IMR-90 (cell line): ENCODE results near the gene DUSP22. TPM values are rescaled to one million over a fixed set of nuclear protein-coding genes. Genes with fewer than 3 reads are reported as not detected.

Experiments
- ATAC-seq: fragments of 200-7000 bp; cut with Tn5 transposase; 2 replicates; pipeline ENCODE4 v1.9.1; 2020; ENCODE audit warnings: low read depth, mild to moderate bottlenecking, moderate library complexity
- BruUV-seq: library from RNA; stranded (reverse); fragments of 400-500 nt; replicated peaks from 2 replicates; lab custom pipeline; 2021; lab: Mats Ljungman, UMichigan
- CTCF ChIA-PET: fragments of 300-600 bp; formaldehyde crosslinking; extraction: SDS; loops from one replicate; lab custom pipeline; 2021; ENCODE audit warnings: antibody characterized with exemption; lab: Yijun Ruan, JAX
- POLR2A ChIA-PET: fragments of 300-600 bp; sonication (Branson Sonifier 250); formaldehyde crosslinking; loops from one replicate; lab custom pipeline; 2022; ENCODE audit warnings: antibody characterized with exemption; ENCODE audit not compliant: unreplicated experiment; lab: Charles Lee
- DNase-seq: peaks from one replicate; pipeline ENCODE4 v3.0.0; 2013
- H2AFZ ChIP-seq: replicated peaks from 2 replicates; pipeline ENCODE3; 2013; ENCODE audit warnings: low read length, mild to moderate bottlenecking; ENCODE audit not compliant: poor library complexity
- H2AK5ac ChIP-seq: 2 replicates; pipeline ENCODE4 v1.6.1; 2013; ENCODE audit warnings: low read depth, low read length, inconsistent platforms
- H2AK9ac ChIP-seq: replicated peaks from 2 replicates; pipeline ENCODE3; 2013; ENCODE audit warnings: mild to moderate bottlenecking, low read depth, low read length, moderate library complexity; ENCODE audit not compliant: poor library complexity
- H2BK120ac ChIP-seq: 2 replicates; pipeline ENCODE4 v1.6.1; 2013; ENCODE audit warnings: low read depth, low read length, inconsistent platforms
- H2BK15ac ChIP-seq: 3 replicates; pipeline ENCODE4 v1.6.1; 2013; ENCODE audit warnings: low read depth, low read length, inconsistent platforms
- H2BK20ac ChIP-seq: 2 replicates; pipeline ENCODE4 v1.6.1; 2013; ENCODE audit warnings: low read depth, mild to moderate bottlenecking, inconsistent platforms, low read length, moderate library complexity
- H2BK5ac ChIP-seq: 2 replicates; pipeline ENCODE4 v1.6.1; 2013; ENCODE audit warnings: mild to moderate bottlenecking, low read depth, low read length, inconsistent platforms; ENCODE audit not compliant: poor library complexity, severe bottlenecking
- H3K14ac ChIP-seq: replicated peaks from 2 replicates; pipeline ENCODE4 v1.6.1; 2013; ENCODE audit warnings: low read depth, low read length, inconsistent platforms
- H3K18ac ChIP-seq: 2 replicates; pipeline ENCODE4 v1.6.1; 2013; ENCODE audit warnings: low read depth, low read length, control low read depth
- H3K23ac ChIP-seq: 2 replicates; pipeline ENCODE4 v1.6.1; 2013; ENCODE audit warnings: low read depth, low read length, inconsistent platforms
- H3K27ac ChIP-seq: 2 replicates; pipeline ENCODE4 v1.5.1; 2013; ENCODE audit warnings: mild to moderate bottlenecking, control low read depth, low read length; ENCODE audit not compliant: insufficient read depth
- H3K27me3 ChIP-seq: 2 replicates; pipeline ENCODE4 v1.6.1; 2013; ENCODE audit warnings: low read length; ENCODE audit not compliant: control insufficient read depth, insufficient read depth
- H3K36me3 ChIP-seq: 2 replicates; pipeline ENCODE4 v1.6.1; 2013; ENCODE audit warnings: low read length, mixed read lengths; ENCODE audit not compliant: control insufficient read depth, insufficient read depth
- H3K4ac ChIP-seq: 2 replicates; pipeline ENCODE4 v1.6.1; 2013; ENCODE audit warnings: low read depth, low read length, inconsistent platforms
- H3K4me1 ChIP-seq: 2 replicates; pipeline ENCODE4 v1.6.1; 2013; ENCODE audit warnings: low read length, mixed read lengths; ENCODE audit not compliant: control insufficient read depth, insufficient read depth
- H3K4me2 ChIP-seq: 2 replicates; pipeline ENCODE4 v1.6.1; 2013; ENCODE audit warnings: low read depth, mild to moderate bottlenecking, control low read depth, low read length, moderate library complexity
- H3K4me3 ChIP-seq: 2 replicates; pipeline ENCODE4 v1.5.1; 2013; ENCODE audit warnings: low read depth, mild to moderate bottlenecking, control low read depth, low read length, moderate library complexity; ENCODE audit not compliant: insufficient read depth
- H3K56ac ChIP-seq: 2 replicates; pipeline ENCODE4 v1.6.1; 2013; ENCODE audit warnings: low read length, inconsistent platforms; ENCODE audit not compliant: insufficient read depth; ENCODE audit errors: extremely low read depth
- H3K79me1 ChIP-seq, 2 experiments: 2 replicates each; pipeline ENCODE4 v1.6.1; 2013; ENCODE audit warnings: low read length in 2 of 2, inconsistent platforms in 1 of 2, low read depth in 1 of 2
- H3K9ac ChIP-seq: 2 replicates; pipeline ENCODE4 v1.6.1; 2013; ENCODE audit warnings: low read depth, low read length, control low read depth
- H3K9me1 ChIP-seq: 2 replicates; pipeline ENCODE4 v1.6.1; 2013; ENCODE audit warnings: low read length, inconsistent platforms; ENCODE audit not compliant: insufficient read depth
- H3K9me3 ChIP-seq: 2 replicates; pipeline ENCODE4 v1.6.1; 2013; ENCODE audit warnings: low read length; ENCODE audit not compliant: control insufficient read depth, insufficient read depth
- H4K20me1 ChIP-seq: 2 replicates; pipeline ENCODE4 v1.6.1; 2013; ENCODE audit warnings: low read length, inconsistent platforms; ENCODE audit not compliant: insufficient read depth
- H4K5ac ChIP-seq: 2 replicates; pipeline ENCODE4 v1.6.1; 2013; ENCODE audit warnings: mild to moderate bottlenecking, low read depth, low read length, control low read depth
- H4K8ac ChIP-seq, 2 experiments: 2 replicates each; pipeline ENCODE4 v1.6.1; 2013; ENCODE audit warnings: low read depth in 2 of 2, low read length in 2 of 2, control low read depth in 1 of 2, inconsistent platforms in 1 of 2
- H4K91ac ChIP-seq: 2 replicates; pipeline ENCODE4 v1.6.1; 2013; ENCODE audit warnings: low read depth, low read length, inconsistent platforms; ENCODE audit not compliant: insufficient read depth
- MAFK ChIP-seq: IDR thresholded peaks from 2 replicates; pipeline ENCODE4 v1.6.1; 2012; ENCODE audit warnings: low read depth, low read length, improper control_type of control experiment
- MAZ ChIP-seq: IDR thresholded peaks from 2 replicates; pipeline ENCODE4 v1.6.1; 2012; ENCODE audit warnings: low read depth, mild to moderate bottlenecking, low read length, improper control_type of control experiment, moderate library complexity, borderline replicate concordance
- POLR2A ChIP-seq: IDR thresholded peaks from 2 replicates; pipeline ENCODE4 v1.6.1; 2012; ENCODE audit warnings: mild to moderate bottlenecking, low read depth, low read length
- RFX5 ChIP-seq: IDR thresholded peaks from 2 replicates; pipeline ENCODE4 v1.8.0; 2012; ENCODE audit warnings: low read depth, mild to moderate bottlenecking, low read length, moderate library complexity
- SMC3 ChIP-seq: fragments of 150-350 bp; IDR thresholded peaks from 2 replicates; pipeline ENCODE4 v1.6.1; 2016; ENCODE audit warnings: low read depth, mild to moderate bottlenecking, antibody characterized with exemption, low read length, moderate library complexity
- USF2 ChIP-seq: fragments of 150-350 bp; IDR thresholded peaks from 2 replicates; pipeline ENCODE4 v1.6.1; 2017; ENCODE audit warnings: mild to moderate bottlenecking, antibody characterized with exemption, low read length, low read depth
- WGBS, 2 experiments: methylation state at CpG; one replicate each; pipeline versions ENCODE4 v1.1.5 to v1.1.7; 2013; ENCODE audit warnings: missing lambda C conversion rate in 2 of 2; ENCODE audit not compliant: insufficient read length in 1 of 2; ENCODE audit errors: extremely low coverage in 2 of 2; 5-methylcytosine and 5-hydroxymethylcytosine counted together
- dilution Hi-C: fragments of 300-500 bp; cut with HindIII; formaldehyde crosslinking; loops from one replicate; pipeline ENCODE4 v1.14.3; 2018; ENCODE audit warnings: low sequenced_read_pairs; ENCODE audit not compliant: unreplicated experiment
- in situ Hi-C: fragments of 300-500 bp; cut with MboI; formaldehyde crosslinking; loops from 3 replicates; pipeline ENCODE4 v1.14.3; 2019; ENCODE audit warnings: low sequenced_read_pairs, inconsistent platforms, mixed read lengths
- intact Hi-C: fragments of 100-400 bp; cut with micrococcal nuclease; formaldehyde crosslinking; loops from 2 replicates; pipeline ENCODE4 v1.10.0; 2022
- polyA plus RNA-seq, 3 experiments: library from polyadenylated mRNA; depleted of rRNA; stranded (reverse); fragments of >200 nt; gene quantifications; 2 replicates each; pipeline ENCODE4 v1.2.3, GENCODE V29; 2012; ENCODE audit warnings: low replicate concordance in 1 of 3
- total RNA-seq: library from RNA; depleted of rRNA; stranded (reverse); fragments of >200 nt; gene quantifications from 2 replicates; pipeline ENCODE4 v1.2.3, GENCODE V29; 2012

DUSP22 gene
- total and polyA plus RNA-seq, 2 of the 4 experiments (the other 2 are of a cell fraction): 7.1 to 8.2 TPM

GRCh38 chr6:319177-320131 lies 27.2 kb downstream of the DUSP22 start:
- WGBS, 2 experiments: 79% methylated on average over 13 of the region's 14 CpGs; no CpG with 5 or more reads in 1 of the 2 experiments
- H2BK20ac ChIP-seq: no peak overlapping the region
- ATAC-seq (no peak), DNase-seq (no peak)
- H3K18ac ChIP-seq: no peak overlapping the region
- no peak overlapping the region for H2AK5ac ChIP-seq
- H3K56ac ChIP-seq: no peak overlapping the region
- CTCF ChIA-PET: no interaction called here
- no TSS peak for BruUV-seq
- no peak overlapping the region for H3K4me3 ChIP-seq
- no peak overlapping the region for H3K27ac ChIP-seq
- H2BK5ac ChIP-seq: no peak overlapping the region
- H4K91ac ChIP-seq: no peak overlapping the region
- H3K4me2 ChIP-seq: no peak overlapping the region
- POLR2A ChIA-PET: no interaction called here
- H2BK15ac ChIP-seq: no peak overlapping the region
- H2AFZ ChIP-seq: no peak overlapping the region
- H3K27me3 ChIP-seq: no peaks in the 10 kb centered on the region
- H3K4ac ChIP-seq: no peak overlapping the region
- dilution Hi-C loops (no loop called here), intact Hi-C loops (no loop called here), in situ Hi-C loops (no loop called here)
- TF ChIP-seq MAZ (no peak), POLR2A (no peak), SMC3 (no peak), USF2 (no peak), MAFK (no peak), RFX5 (no peak)
- no peak overlapping the region for H2AK9ac ChIP-seq
- H4K8ac ChIP-seq: no peak overlapping the region
- H3K14ac ChIP-seq: no peak overlapping the region
- peaks cover 0 to 4% of the 10 kb centered on the region in 2 experiments; a peak in 1 of 4 replicates for H3K79me1 ChIP-seq
- no peak overlapping the region for H3K23ac ChIP-seq
- H4K5ac ChIP-seq: no peak overlapping the region
- H4K20me1 ChIP-seq: no peaks in the 10 kb centered on the region
- no peaks in the 10 kb centered on the region for H3K36me3 ChIP-seq
- H3K9me1 ChIP-seq: no peaks in the 10 kb centered on the region
- no peak overlapping the region for H3K9ac ChIP-seq
- H3K9me3 ChIP-seq: peaks cover 2% of the 10 kb centered on the region; the same call in 1 of the 2 replicates
- H3K4me1 ChIP-seq: no peaks in the 10 kb centered on the region; the same call in 1 of the 2 replicates
- no peak overlapping the region for H2BK120ac ChIP-seq
